ENCODE data around the gene PALLD. TPM values are rescaled to one million over a fixed set of nuclear protein-coding genes. Genes with fewer than 3 reads are reported as not detected.
A peak's percentile ranks its signal among the peaks of the same experiment; 100 is the strongest.

The PALLD gene
- total RNA-seq, 4 donors from 2014 or later, result 266 to 761 (median 441) TPM

DNA sequence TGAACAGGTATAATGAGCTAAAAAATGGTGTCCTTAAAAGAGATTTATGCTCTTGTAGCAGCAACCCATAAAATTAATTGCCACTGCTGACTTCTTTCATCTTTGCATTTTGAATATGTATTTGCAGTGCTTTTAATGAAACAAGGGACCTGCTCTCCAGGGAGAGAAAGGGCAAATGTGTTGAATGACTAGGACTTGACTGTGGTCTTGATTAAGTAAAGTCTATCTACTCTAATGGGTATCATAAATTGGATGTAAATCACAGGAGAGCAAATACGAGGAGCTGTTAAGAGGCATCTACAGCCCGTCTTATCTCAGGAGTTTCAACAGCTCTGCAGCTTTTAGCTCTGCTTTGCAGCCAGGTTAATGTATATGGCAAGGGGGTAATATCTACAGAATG, 216.4 kb downstream of the PALLD start:
- Histone ChIP-seq H3K4me3 (no peak overlapping the region), H3K4me1 (peaks cover 8 to 10% of the 10 kb centered on the region in 2 donors), H3K36me3 (no peaks in the 10 kb centered on the region), H3K27me3 (no peaks in the 10 kb centered on the region), H3K27ac (peak overlapping the region; percentile 74 to 76), H3K9me3 (no peaks in the 10 kb centered on the region)
- intact Hi-C loops (cut with DNase I; ENCODE audit: low total_unique reads), result loop anchor here (10.0 kb wide), 2 partner anchors 52 to 102 kb away; no protein-coding TSS in a partner anchor
- no peak for DNase-seq
- TF ChIP-seq POLR2A (IDR thresholded peaks at IDR 0.05), result no peak
- TF ChIP-seq CTCF (IDR thresholded peaks at IDR 0.05), result no peak

DNA sequence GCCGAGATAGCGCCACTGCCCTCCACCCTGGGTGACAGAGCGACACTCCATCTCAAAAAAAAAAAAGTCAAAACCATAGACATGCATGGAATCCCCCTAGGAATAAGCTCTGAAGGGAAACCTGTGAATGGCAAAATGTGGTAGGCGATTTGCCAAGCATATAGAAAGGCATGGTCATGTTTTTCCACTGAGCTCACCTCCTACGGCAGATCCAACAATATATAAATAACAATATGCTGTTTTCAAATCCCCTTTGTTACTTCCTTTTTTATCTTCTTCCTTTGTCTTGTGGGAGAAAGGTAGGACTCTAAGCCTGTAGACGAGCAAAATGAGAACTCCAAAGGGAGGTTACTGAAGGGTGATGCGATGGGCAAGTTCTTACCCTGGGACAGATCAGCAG, 219.0 kb downstream of the PALLD start:
- peaks cover 5 to 10% of the 10 kb centered on the region in 2 donors for H3K4me1 ChIP-seq
- H3K27ac ChIP-seq, result peak overlapping the region; percentile 75 to 93
- TF ChIP-seq POLR2A (IDR thresholded peaks at IDR 0.05), result no peak
- TF ChIP-seq CTCF (IDR thresholded peaks at IDR 0.05), result no peak
- H3K27me3 ChIP-seq, result no peaks in the 10 kb centered on the region
- DNase-seq, result no peak
- H3K4me3 ChIP-seq, result no peak overlapping the region
- no peaks in the 10 kb centered on the region for H3K9me3 ChIP-seq
- H3K36me3 ChIP-seq, result no peaks in the 10 kb centered on the region
- intact Hi-C loops (cut with DNase I; ENCODE audit: low total_unique reads), result loop anchor here (10.0 kb wide), 2 partner anchors 49 to 99 kb away; no protein-coding TSS in a partner anchor

DNA sequence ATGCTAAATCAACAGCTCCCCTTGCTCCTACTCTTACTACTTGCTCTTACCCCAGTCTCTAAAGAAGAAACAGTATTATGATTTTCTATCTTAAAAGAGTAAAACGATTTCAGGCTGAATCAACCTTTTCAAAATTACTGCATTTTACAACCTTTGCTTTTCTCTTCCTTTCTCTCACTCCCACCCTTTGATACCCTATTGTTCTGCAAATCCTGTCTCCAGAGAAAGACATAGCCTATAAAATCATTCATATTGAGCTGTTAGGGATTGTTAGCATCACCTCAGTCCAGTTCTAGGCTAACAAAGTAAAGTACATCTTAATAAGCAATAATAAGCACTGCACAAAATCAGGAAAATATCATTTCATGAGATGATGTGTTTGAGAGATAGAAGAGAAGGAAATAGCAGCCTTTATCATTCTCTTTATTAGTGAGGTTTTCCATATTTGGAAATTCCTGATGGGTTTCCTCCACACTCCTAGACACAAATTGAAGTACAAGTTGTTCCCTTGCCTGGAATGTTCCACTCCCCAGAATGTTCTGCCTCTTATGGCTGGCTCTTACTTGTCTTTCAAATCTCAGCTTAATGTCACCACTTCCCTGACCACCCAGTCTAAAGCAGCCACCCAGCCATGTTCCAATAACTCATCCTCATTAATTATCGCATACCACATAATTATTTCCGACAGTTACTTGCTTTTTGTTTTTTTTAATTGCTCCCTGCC, 219.7 kb downstream of the PALLD start:
- intact Hi-C loops (cut with DNase I; ENCODE audit: low total_unique reads), result loop anchor here (10.0 kb wide), 2 partner anchors 48 to 98 kb away; no protein-coding TSS in a partner anchor
- Histone ChIP-seq H3K36me3 (no peaks in the 10 kb centered on the region), H3K4me1 (peaks cover 5 to 10% of the 10 kb centered on the region in 2 donors), H3K27ac (peak overlapping the region; percentile 75 to 93), H3K9me3 (no peaks in the 10 kb centered on the region), H3K27me3 (no peaks in the 10 kb centered on the region), H3K4me3 (no peak overlapping the region)
- DNase-seq, result peak in 1 of 2 donors; percentile 72
- TF ChIP-seq CTCF (IDR thresholded peaks at IDR 0.05) (no peak), POLR2A (IDR thresholded peaks at IDR 0.05) (no peak)

GRCh38 chr4:168717847-168718246, 221.0 kb downstream of the PALLD start:
- intact Hi-C loops (cut with DNase I; ENCODE audit: low total_unique reads), result loop anchor here (10.0 kb wide), 2 partner anchors 47 to 97 kb away; no protein-coding TSS in a partner anchor
- DNase-seq, result no peak
- no peaks in the 10 kb centered on the region for H3K36me3 ChIP-seq
- no peak overlapping the region for H3K4me3 ChIP-seq
- TF ChIP-seq CTCF (IDR thresholded peaks at IDR 0.05) (no peak), POLR2A (IDR thresholded peaks at IDR 0.05) (no peak)
- no peaks in the 10 kb centered on the region for H3K27me3 ChIP-seq
- peak overlapping the region; percentile 75 to 93 for H3K27ac ChIP-seq
- H3K4me1 ChIP-seq, result peaks cover 5 to 10% of the 10 kb centered on the region in 2 donors
- no peaks in the 10 kb centered on the region for H3K9me3 ChIP-seq

GRCh38 chr4:168719725-168720124, 222.9 kb downstream of the PALLD start:
- TF ChIP-seq POLR2A (IDR thresholded peaks at IDR 0.05) (no peak), CTCF (IDR thresholded peaks at IDR 0.05) (no peak)
- intact Hi-C loops (cut with DNase I; ENCODE audit: low total_unique reads), result loop anchor here (10.0 kb wide), 2 partner anchors 45 to 95 kb away; no protein-coding TSS in a partner anchor
- Histone ChIP-seq H3K36me3 (no peaks in the 10 kb centered on the region), H3K9me3 (no peaks in the 10 kb centered on the region), H3K4me1 (peaks cover 5 to 10% of the 10 kb centered on the region in 2 donors), H3K27ac (peak overlapping the region in 1 of 2 donors; percentile 93), H3K4me3 (no peak overlapping the region), H3K27me3 (no peaks in the 10 kb centered on the region)
- DNase-seq, result no peak
